HG03280 (cell line): ENCODE data around the gene SMS.

Experiments used
- ATAC-seq: cut with Tn5 transposase; IDR thresholded peaks from one replicate; pipeline ENCODE4 v1.9.1; 2021; ENCODE audit warnings: mild to moderate bottlenecking, moderate library complexity; ENCODE audit not compliant: unreplicated experiment

SMS gene

DNA sequence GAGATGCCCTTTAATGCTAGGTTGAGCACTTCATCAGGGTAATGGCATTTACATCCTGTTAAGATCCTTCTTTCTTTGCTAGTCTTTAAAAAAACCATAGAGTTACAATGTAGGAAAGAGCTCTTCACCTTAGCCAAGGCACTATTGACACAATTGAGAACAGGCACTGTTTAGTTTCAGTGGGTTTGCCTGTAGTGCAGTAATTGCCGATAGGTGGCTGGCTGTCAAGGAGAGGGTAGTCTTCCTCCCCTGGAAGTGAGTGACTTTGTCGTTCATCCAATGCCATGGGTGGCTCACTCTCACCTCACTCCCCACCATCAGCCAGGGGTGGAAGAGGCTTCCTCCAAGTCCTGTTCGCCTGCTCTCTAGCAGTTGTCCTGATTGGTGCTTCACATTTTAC lies 34.7 kb downstream of the SMS start:
- ATAC-seq, result no peak

DNA sequence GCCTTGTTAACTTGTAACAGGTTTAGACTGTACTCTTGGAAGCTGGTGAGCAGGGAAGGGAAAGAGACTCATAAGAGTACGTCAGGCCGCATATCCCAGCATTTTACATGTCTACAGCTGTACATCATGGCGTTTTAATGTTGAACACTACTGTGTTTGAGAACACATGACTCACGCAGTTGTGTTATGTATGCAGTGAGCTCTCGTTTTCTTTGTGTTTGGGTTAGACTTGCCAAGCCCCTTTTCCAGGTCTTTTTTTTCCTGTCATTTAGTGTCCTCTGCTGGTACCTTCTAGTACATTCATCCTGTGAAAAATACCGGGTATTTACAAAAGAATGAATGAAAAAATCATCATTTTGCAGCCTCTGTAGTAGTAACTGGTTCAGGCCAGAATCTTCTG lies 35.3 kb downstream of the SMS start:
- no peak for ATAC-seq

DNA sequence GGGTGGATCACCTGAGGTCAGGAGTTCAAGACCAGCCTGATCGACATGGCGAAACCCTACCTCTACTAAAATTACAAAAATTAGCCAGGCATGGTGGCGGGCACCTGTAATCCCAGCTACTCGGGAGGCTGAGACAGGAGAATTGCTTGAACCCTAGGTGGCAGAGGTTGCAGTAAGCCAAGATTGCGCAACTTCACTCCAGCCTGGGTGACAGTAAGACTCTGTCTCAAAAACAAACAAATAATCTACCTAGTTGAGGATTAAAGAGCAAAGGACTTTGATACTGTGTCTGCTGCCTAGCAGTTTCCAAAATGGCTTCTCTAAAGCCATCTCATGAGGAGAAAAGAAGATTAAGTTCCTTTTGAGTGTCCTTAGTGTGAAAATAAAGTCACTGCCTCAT lies 37.8 kb downstream of the SMS start:
- ATAC-seq, result no peak

DNA sequence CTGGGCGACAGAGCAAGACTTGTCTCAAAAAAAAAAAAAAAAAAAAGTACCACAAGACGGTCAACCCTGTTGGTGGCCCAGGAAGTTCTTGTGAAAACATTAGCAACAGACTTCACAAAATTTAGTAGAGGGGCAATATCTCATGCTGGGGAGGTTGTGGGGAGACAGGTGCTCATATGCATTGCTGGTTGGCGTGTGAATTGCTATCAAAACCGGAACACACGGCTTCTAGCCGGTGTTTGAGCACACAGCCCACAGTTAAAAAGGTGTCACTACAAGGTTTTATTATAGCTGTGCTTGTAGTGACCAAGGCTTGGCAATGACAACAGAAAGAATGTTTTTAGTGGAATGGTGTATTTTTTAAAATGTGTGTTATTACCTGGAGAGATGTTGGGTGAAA lies 41.8 kb downstream of the SMS start:
- ATAC-seq, result no peak

DNA sequence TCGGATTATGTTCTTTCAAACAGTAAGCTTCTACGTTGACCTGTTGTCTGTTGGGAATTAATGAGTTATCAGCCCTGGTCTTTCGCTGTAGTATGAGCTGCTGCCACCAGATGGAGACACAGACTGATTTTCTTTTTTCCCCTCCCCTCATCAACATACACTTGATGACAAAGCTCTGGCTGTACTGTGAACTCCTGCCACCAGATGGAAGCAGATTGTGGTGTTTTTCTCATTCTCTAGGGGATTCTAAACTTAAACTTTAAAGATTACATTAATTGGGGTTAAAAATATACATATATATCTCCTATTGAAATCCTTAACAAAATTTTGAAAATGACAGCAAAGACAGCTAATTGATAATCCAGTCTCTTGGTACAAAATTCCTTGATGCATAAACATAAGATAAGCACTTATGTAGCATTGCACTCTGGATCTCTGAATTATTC lies 44.8 kb downstream of the SMS start:
- ATAC-seq, result peak; percentile 91

DNA sequence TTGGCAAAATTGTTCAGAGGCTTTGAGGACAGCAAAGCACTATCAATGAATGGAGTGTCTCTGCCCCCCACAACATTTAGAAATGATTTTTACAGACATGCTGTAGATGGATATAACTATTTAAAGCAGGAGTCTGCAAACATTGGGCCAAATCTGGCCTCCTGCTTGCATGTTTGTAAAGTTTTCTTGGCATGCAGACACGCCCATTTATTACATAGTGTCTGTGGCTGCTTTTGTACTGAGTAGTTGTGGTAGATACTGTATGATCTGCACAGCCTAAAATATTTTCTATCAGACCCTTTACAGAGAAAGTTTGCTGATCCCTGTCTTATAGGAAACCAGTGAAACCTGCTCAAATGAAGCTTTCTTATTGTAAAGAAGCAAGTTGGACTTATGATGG lies 46.1 kb downstream of the SMS start:
- no peak for ATAC-seq

GRCh38 chrX:21989384-21989783 lies 48.9 kb downstream of the SMS start:
- no peak for ATAC-seq

DNA sequence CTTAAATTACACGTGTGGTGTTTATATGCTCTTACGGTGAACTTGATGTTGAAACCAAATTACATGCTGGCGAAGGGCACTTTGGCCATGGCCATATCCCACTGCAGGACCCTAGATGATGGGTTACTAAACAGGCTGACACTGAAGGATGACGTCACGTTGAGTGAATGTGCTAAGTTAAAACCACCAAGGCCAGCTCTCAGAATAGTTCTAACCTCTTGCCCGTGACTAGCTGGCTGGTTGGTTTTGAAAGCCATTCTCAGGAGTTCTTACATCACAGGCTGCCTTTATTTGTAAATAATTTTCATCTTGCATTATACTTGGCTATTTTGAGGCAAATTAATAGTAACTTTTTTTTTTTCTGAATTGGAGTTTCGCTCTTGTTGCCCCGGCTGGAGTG lies 50.3 kb downstream of the SMS start:
- no peak for ATAC-seq

- ATAC-seq, result no peak
Observed at GRCh38 chrX:21991504-21991903, 51.0 kb downstream of the SMS start.

GRCh38 chrX:21993265-21993664 lies 52.8 kb downstream of the SMS start:
- peak; percentile 85 for ATAC-seq

DNA sequence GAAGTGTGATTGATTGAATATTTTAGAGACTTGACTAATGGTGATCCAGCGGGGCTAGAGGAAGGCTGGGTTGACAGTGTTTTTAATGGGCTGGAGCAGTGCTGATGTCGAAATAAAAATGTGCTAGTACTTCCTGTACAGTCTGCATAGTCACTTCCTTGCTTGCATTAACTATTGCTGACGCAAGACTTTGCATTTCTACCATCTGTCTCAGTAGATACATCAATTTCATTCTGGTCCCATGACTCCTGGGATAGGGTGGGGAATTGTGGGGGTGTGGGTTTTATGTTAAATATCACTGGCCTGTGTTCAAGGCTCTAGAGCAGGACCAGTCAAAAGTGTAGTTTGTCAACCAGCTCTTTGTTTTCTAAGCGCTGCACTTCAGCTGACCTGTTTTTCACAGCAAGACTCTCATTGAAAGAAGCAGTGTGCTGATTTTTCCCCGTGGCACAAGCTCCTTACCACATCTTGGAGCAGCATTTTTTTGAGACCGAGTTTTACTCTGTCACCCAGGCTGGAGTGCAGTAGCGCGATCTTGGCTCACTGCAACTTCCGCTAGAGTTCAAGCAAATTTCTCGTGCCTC lies 56.5 kb downstream of the SMS start:
- no peak for ATAC-seq

DNA sequence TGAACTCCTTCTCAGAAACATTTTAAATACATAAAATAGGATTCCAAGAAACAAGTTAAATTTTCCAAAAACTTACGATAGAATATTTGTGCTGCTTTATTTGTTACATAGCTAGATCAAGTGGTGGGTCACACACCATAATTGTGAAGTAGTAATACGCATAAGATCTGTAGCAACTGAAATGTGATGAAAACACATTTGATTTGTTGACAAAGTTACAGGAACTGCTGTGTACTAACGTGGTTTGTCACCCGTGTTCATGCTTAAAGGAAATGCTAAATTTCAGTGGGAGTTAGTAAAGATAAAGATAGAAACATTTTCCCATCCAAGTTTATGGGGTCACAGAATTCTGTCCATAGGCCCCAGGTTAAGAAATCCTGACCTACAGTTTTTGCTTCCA lies 57.5 kb downstream of the SMS start:
- no peak for ATAC-seq

- ATAC-seq, result no peak
Observed at GRCh38 chrX:22004866-22005265, 64.4 kb downstream of the SMS start.

DNA sequence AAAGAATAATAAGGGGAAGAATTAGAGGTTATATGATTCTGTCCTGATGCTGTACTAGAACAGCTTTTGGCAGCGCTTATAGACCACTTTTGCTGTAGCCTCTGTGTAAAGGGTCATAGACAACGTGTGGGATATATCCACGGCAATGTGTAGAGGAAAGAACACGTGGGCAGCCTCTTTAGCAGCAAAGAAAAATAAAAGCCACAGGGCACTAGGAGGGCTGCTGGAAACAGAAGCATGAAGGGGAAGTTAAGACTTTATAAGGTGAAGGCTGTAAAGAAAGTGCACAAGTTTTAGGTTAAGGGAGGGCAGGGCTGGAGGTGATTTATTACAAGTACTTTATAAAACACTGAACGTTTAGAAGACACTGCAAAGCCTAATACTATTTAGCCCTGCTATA lies 71.5 kb downstream of the SMS start:
- ATAC-seq, result no peak

DNA sequence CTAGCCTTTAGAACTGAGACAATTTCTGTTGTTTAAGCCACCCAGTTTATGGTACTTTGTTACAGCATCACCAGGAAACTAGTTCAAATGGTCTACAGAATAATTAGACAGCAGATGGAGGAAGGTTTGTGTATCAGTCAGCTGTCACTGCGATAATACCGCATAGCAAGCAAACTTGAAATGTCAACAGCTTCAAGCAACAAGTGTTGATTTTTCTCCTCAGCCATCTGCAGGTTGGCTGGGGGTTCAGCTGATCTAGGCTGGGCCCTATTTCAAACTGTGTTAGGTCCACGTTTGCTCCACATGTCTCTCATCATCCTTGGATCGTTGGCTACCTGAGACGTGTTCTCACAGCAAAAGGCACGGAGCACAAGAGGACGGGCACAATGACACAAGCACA lies 72.4 kb downstream of the SMS start:
- ATAC-seq, result no peak

DNA sequence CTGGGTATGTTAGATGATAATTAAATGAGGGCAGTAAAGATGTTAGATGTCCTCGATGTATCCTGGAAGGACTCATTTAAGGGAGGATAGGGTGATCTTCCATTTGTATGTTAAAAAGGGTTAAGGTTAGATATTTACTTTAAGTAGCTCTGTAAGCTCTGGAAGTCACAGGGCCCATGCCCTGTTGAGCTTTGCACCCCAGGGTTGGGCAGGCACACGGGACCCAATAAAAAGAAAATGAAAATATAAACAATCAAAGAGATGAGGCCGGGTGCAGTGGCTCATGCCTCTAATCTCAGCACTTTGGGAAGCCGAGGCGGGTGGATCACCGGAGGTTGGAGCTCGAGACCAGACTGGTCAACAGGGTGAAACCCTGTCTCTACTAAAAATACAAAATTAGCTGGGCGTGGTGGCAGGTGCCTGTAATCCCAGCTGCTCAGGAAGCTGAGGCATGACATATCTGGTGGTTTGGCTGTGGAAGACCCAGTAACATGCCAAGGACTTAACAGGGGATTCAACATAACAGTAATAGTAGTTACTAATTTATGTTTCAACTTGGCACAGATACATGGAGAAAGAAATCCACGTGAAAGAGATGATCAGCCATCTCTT lies 74.7 kb downstream of the SMS start:
- ATAC-seq, result no peak

- no peak for ATAC-seq
Observed at GRCh38 chrX:22021751-22022324, 81.3 kb downstream of the SMS start.

GRCh38 chrX:22024577-22024976 lies 84.1 kb downstream of the SMS start:
- ATAC-seq, result no peak

DNA sequence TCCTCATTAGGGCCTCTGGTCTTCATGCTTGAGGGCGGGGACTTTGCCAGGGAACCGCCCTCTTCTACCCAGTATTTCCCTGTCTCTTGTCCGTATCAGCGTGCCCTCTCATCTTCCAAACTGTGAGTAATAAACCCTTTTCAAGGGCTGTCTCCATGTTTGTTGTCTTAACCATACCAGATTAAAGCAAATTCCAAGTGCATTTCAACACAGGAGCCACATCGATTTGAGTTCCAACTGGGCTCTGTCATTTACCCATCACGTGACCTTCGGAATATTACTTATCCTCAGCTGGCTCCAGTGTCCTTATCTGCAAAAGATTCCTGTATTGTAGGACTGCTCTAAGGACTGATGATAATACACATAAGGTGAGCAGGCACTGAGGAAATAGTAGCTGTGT lies 85.2 kb downstream of the SMS start:
- no peak for ATAC-seq

DNA sequence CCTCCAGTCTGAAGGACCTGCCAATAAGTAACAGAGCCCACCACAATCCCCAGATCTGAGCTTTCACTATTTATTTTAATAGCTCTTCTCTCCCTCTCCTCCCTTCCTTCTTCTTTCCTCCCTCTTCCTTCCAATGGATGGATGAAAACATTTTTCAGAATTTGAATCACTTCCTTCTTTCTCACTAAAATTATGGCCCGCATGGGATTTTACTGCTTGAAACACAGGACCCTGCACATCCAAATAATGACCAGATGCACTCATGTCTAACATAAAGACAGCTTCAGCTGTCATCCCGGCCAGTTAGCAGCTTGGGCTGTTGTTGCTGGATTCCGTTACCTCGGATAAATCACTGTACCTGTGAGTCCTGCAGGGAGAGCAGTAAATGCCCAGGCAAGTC lies 86.2 kb downstream of the SMS start:
- ATAC-seq, result no peak

- no peak for ATAC-seq
Observed at GRCh38 chrX:22032084-22032483, 91.6 kb downstream of the SMS start, which contains the start of gene PHEX. Gene PHEX (plus strand): TSS chrX:22032325. CDS start chrX:22033006, 681 bp downstream.

- ATAC-seq, result no peak
Observed at GRCh38 chrX:22032506-22032905, 92.0 kb downstream of the SMS start.

DNA sequence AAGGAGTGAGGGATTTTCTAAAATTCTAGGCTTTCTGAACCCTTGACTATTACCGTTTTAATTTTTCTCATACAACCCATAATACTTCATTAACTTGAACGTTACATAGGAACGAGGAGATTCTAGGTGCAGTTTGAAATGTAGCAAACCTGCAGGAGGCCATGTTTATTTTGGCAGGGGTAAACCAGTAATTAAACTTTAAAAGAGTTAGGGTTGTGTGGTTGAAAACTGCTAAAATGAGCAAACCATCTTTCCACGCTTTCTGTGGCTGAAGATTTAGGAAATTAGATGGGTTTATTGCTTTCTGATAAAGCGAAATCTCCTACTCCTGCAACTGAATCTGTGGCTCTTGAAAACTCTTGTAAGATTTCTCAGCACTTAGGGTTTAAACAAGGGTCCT lies 93.3 kb downstream of the SMS start:
- ATAC-seq, result no peak
